Neuronal stem cell (in vitro differentiated cells): ENCODE measurements around the gene RAI14.
A peak's percentile ranks its signal among the peaks of the same experiment; 100 is the strongest.
"Not testable (repeated sequence)": the region's sequence is repeated elsewhere in the genome, so short reads cannot be mapped to it uniquely, and the experiment has no call there.

Experiments used
- DNase-seq: peaks from one replicate; pipeline ENCODE4 v3.0.0-alpha.2; 2013; ENCODE audit warnings: low spot score
- H2AFZ ChIP-seq: one replicate; pipeline ENCODE4 v1.6.1; 2013; ENCODE audit warnings: mild to moderate bottlenecking, low read length, inconsistent platforms
- H2AK5ac ChIP-seq: 2 replicates; pipeline ENCODE4 v1.6.1; 2013; ENCODE audit warnings: low read depth, mild to moderate bottlenecking, inconsistent platforms, low read length, moderate library complexity, mixed read lengths
- H2BK120ac ChIP-seq: 2 replicates; pipeline ENCODE4 v1.6.1; 2013; ENCODE audit warnings: low read depth, mild to moderate bottlenecking, inconsistent platforms, low read length, moderate library complexity, mixed read lengths
- H2BK12ac ChIP-seq: one replicate; pipeline ENCODE4 v1.6.1; 2013; ENCODE audit warnings: low read length, inconsistent platforms
- H2BK15ac ChIP-seq: 2 replicates; pipeline ENCODE4 v1.6.1; 2013; ENCODE audit warnings: mild to moderate bottlenecking, low read length, inconsistent platforms, mixed read lengths
- H2BK5ac ChIP-seq: one replicate; pipeline ENCODE4 v1.6.1; 2013; ENCODE audit warnings: inconsistent platforms, mild to moderate bottlenecking, low read length, moderate library complexity
- H3K14ac ChIP-seq: one replicate; pipeline ENCODE4 v1.6.1; 2013; ENCODE audit warnings: low read length, inconsistent platforms
- H3K18ac ChIP-seq: 2 replicates; pipeline ENCODE4 v1.6.1; 2013; ENCODE audit warnings: low read length, inconsistent platforms
- H3K23ac ChIP-seq: 2 replicates; pipeline ENCODE4 v1.6.1; 2013; ENCODE audit warnings: low read depth, mild to moderate bottlenecking, mixed read lengths, low read length, inconsistent platforms; ENCODE audit not compliant: poor library complexity
- H3K27ac ChIP-seq: replicated peaks from 3 replicates; pipeline ENCODE4 v1.5.1; 2013; ENCODE audit warnings: low read length, inconsistent platforms
- H3K27me3 ChIP-seq, 3 experiments: 2 replicates each; pipeline ENCODE4 v1.6.1; 2013; ENCODE audit warnings: low read length in 3 of 3, mild to moderate bottlenecking in 2 of 3, inconsistent platforms in 1 of 3, low read depth in 1 of 3, mixed read lengths in 1 of 3, moderate library complexity in 1 of 3; ENCODE audit not compliant: control insufficient read depth in 3 of 3, insufficient read depth in 3 of 3
- H3K36me3 ChIP-seq, 2 donors: replicated peaks in 1 of 2; 2 replicates each; pipeline ENCODE4 v1.6.1; 2013; ENCODE audit warnings: low read length in 2 of 2; ENCODE audit not compliant: control insufficient read depth in 2 of 2, insufficient read depth in 2 of 2
- H3K4ac ChIP-seq: 2 replicates; pipeline ENCODE4 v1.6.1; 2013; ENCODE audit warnings: inconsistent platforms, mild to moderate bottlenecking, low read length, moderate library complexity
- H3K4me1 ChIP-seq, 2 donors: 1 replicate in 1 of 2; 2 replicates in 1 of 2; pipeline ENCODE4 v1.6.1; 2013; ENCODE audit warnings: low read length in 2 of 2, low read depth in 1 of 2; ENCODE audit not compliant: control insufficient read depth in 2 of 2, insufficient read depth in 1 of 2
- H3K4me2 ChIP-seq: one replicate; pipeline ENCODE4 v1.6.1; 2013; ENCODE audit warnings: mild to moderate bottlenecking, low read length, inconsistent platforms; ENCODE audit not compliant: insufficient read depth, poor library complexity, severe bottlenecking
- H3K4me3 ChIP-seq, 2 donors: 2 replicates each; pipeline ENCODE4 v1.5.1; 2013; ENCODE audit warnings: low read length in 2 of 2, mild to moderate bottlenecking in 2 of 2, inconsistent platforms in 1 of 2, moderate library complexity in 1 of 2
- H3K79me1 ChIP-seq: one replicate; pipeline ENCODE4 v1.6.1; 2013; ENCODE audit warnings: low read depth, mild to moderate bottlenecking, inconsistent platforms, low read length, moderate library complexity
- H3K9ac ChIP-seq: one replicate; pipeline ENCODE4 v1.6.1; 2013; ENCODE audit warnings: mild to moderate bottlenecking, low read depth, low read length, inconsistent platforms; ENCODE audit not compliant: poor library complexity
- H3K9me3 ChIP-seq, 2 donors: replicated peaks in 1 of 2; 2 replicates each; pipeline versions ENCODE3 to v1.6.1; 2013; ENCODE audit warnings: low read length in 2 of 2, mild to moderate bottlenecking in 2 of 2, inconsistent platforms in 1 of 2, low read depth in 1 of 2, mixed read lengths in 1 of 2, moderate library complexity in 1 of 2; ENCODE audit not compliant: control insufficient read depth in 2 of 2, insufficient read depth in 1 of 2
- H4K8ac ChIP-seq: one replicate; pipeline ENCODE4 v1.6.1; 2013; ENCODE audit warnings: low read depth, mild to moderate bottlenecking, inconsistent platforms, low read length, moderate library complexity
- H4K91ac ChIP-seq: one replicate; pipeline ENCODE4 v1.6.1; 2013; ENCODE audit warnings: low read length, low read depth, mild to moderate bottlenecking, inconsistent platforms; ENCODE audit not compliant: poor library complexity
- WGBS, 2 donors: extraction: QIAGEN DNeasy Blood & Tissue Kit; methylation state at CpG; one replicate each; pipeline ENCODE4 v1.1.7; 2013; ENCODE audit warnings: missing lambda C conversion rate in 2 of 2, mixed read lengths in 1 of 2; ENCODE audit not compliant: insufficient read length in 2 of 2, insufficient replicate concordance in 1 of 2; ENCODE audit errors: extremely low coverage in 2 of 2; 5-methylcytosine and 5-hydroxymethylcytosine counted together

RAI14 gene

DNA sequence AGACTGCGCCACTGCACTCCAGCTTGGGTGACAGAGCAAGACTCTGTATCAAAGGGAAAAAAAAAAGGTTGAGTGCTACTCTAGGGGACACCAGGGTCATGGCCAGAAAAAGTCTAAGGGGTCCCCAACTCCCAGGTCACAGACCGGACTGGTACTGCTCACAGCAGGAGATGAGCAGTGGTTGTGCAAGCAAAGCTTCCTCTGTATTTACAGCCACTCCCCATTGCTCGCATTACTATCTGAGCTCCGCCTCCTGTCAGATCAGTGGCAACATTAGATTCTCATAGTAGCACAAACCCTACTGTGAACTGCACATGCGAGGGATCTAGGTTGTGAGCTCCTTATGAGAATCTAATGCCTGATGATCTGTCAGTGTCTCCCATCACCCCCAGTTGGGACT, 103.1 kb downstream of the RAI14 start:
- not testable (repeated sequence) for H2AK5ac ChIP-seq, H2AFZ ChIP-seq, H3K27me3 ChIP-seq, H3K4me2 ChIP-seq, H2BK12ac ChIP-seq, H3K9ac ChIP-seq, DNase-seq, H3K18ac ChIP-seq, H3K27ac ChIP-seq, H3K4me3 ChIP-seq, H2BK5ac ChIP-seq, H2BK15ac ChIP-seq, H3K23ac ChIP-seq, H2BK120ac ChIP-seq, H3K14ac ChIP-seq, H4K8ac ChIP-seq, H3K4ac ChIP-seq, H3K79me1 ChIP-seq, H4K91ac ChIP-seq
- Histone ChIP-seq H3K36me3 (peaks cover 16 to 47% of the 10 kb centered on the region in 2 donors), H3K9me3 (peaks cover 0 to 31% of the 10 kb centered on the region in 2 donors), H3K4me1 (peaks cover 0 to 20% of the 10 kb centered on the region in 2 donors)
- WGBS, 2 donors = no CpG with 5 or more reads among the region's 5 CpGs

DNA sequence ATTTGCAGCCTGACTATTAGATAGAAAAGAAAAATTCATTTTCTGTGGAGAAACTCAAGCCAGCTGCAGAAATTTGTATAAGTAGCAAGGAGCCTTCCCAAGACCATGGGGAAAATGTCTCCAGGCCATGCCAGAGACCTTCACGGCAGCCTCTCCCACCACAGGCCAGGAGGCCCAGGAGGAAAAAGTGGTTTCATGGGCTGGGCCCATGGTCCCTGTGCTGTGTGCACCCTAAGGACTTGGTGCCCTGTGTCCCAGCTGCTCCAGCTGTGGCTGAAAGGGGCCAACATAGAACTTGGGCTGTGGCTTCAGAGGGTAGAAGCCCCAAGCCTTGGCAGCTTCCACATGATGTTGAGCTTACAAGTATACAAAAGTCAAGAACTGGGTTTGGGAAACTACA, 109.5 kb downstream of the RAI14 start:
- no peak for DNase-seq
- WGBS, 2 donors = no CpG with 5 or more reads among the region's 1 CpG

DNA sequence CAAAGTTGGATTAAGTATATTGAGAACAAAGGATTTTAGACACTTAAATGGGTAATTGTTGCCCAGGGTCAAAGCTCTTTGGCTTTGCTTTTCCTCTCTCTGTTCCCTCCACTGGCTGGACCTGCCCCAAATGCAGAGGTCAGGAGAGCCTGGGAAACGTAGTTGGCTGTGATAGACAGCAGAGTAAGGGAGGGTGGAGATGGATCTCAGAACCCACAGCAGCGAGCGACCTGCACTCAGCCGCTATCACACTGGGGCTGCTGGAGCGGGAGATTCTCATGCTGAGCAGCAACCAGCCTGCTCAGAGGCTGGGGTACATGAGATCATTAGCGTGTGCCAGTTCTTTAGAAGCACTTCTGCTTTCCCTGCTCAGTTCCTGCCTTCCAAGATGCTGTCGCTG, 111.1 kb downstream of the RAI14 start:
- H3K27me3 ChIP-seq = no peaks in the 10 kb centered on the region
- no peak overlapping the region for H2BK15ac ChIP-seq
- H3K23ac ChIP-seq = no peak overlapping the region
- no peaks in the 10 kb centered on the region for H3K4me1 ChIP-seq
- H3K9ac ChIP-seq = no peak overlapping the region
- no peak overlapping the region for H3K14ac ChIP-seq
- no peak overlapping the region for H2BK120ac ChIP-seq
- peaks cover 8 to 38% of the 10 kb centered on the region in 2 donors for H3K36me3 ChIP-seq
- no peak overlapping the region for H4K91ac ChIP-seq
- DNase-seq = no peak
- no peak overlapping the region for H2BK5ac ChIP-seq
- peaks cover 0 to 19% of the 10 kb centered on the region in 2 donors for H3K9me3 ChIP-seq
- no CpG with 5 or more reads among the region's 7 CpGs for WGBS, 2 donors
- H3K79me1 ChIP-seq = peaks cover 2% of the 10 kb centered on the region
- H3K4me3 ChIP-seq = no peak overlapping the region
- no peak overlapping the region for H2AFZ ChIP-seq
- peak overlapping the region; percentile 20 for H3K18ac ChIP-seq
- no peak overlapping the region for H2BK12ac ChIP-seq
- no peak overlapping the region for H3K27ac ChIP-seq
- H2AK5ac ChIP-seq = no peak overlapping the region
- H3K4ac ChIP-seq = no peak overlapping the region
- H3K4me2 ChIP-seq = no peak overlapping the region
- H4K8ac ChIP-seq = no peak overlapping the region

More for the DNA sequence above, 109.5 kb downstream of the RAI14 start:
- no peak overlapping the region for H4K8ac ChIP-seq
- no peaks in the 10 kb centered on the region for H3K27me3 ChIP-seq
- H3K4ac ChIP-seq = no peak overlapping the region
- no peak overlapping the region for H3K18ac ChIP-seq
- H3K9ac ChIP-seq = no peak overlapping the region
- H3K27ac ChIP-seq = no peak overlapping the region
- H2BK12ac ChIP-seq = no peak overlapping the region
- H2BK15ac ChIP-seq = no peak overlapping the region
- H3K14ac ChIP-seq = no peak overlapping the region
- H2BK120ac ChIP-seq = no peak overlapping the region
- no peaks in the 10 kb centered on the region for H3K4me1 ChIP-seq
- peaks cover 2% of the 10 kb centered on the region for H3K79me1 ChIP-seq
- no peak overlapping the region for H3K23ac ChIP-seq
- no peak overlapping the region for H3K4me3 ChIP-seq
- H4K91ac ChIP-seq = no peak overlapping the region
- peaks cover 0 to 27% of the 10 kb centered on the region in 2 donors for H3K9me3 ChIP-seq
- H3K36me3 ChIP-seq = peaks cover 8 to 47% of the 10 kb centered on the region in 2 donors
- H2AK5ac ChIP-seq = no peak overlapping the region
- no peak overlapping the region for H2BK5ac ChIP-seq
- no peak overlapping the region for H3K4me2 ChIP-seq
- H2AFZ ChIP-seq = no peak overlapping the region

DNA sequence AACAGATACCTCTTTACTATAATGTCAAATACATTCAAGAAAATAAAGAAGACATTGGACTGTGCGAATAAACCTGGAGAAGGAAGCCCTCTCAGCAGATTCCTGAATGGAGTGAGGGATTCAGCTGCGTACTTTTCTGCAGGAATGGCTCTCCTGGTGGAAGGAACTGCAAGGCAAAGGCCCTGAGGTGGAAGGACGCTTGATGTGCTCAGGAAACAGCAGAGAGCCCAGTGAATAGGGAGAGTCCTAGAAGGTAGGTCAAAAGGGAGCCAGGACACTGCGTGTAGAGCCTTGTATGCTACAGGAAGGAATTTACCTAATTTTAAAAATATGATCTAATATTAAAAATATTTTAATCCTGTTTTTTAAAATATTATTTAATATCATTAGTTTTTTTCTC, 114.4 kb downstream of the RAI14 start:
- Histone ChIP-seq H2BK120ac (no peak overlapping the region), H3K4ac (no peak overlapping the region), H2BK5ac (no peak overlapping the region), H3K27me3 (no peaks in the 10 kb centered on the region), H3K79me1 (no peaks in the 10 kb centered on the region), H2AK5ac (no peak overlapping the region), H3K23ac (no peak overlapping the region), H3K4me2 (no peak overlapping the region), H4K91ac (no peak overlapping the region), H3K27ac (no peak overlapping the region), H3K14ac (no peak overlapping the region), H2BK12ac (no peak overlapping the region), H2BK15ac (no peak overlapping the region), H3K9ac (no peak overlapping the region), H3K18ac (no peak overlapping the region), H3K9me3 (peaks cover 0 to 20% of the 10 kb centered on the region in 2 donors), H3K36me3 (peaks cover 2 to 22% of the 10 kb centered on the region in 2 donors), H3K4me3 (no peak overlapping the region), H2AFZ (no peak overlapping the region), H3K4me1 (no peaks in the 10 kb centered on the region), H4K8ac (no peak overlapping the region)
- DNase-seq = no peak
- WGBS, 2 donors = no CpG with 5 or more reads among the region's 4 CpGs
